Measurements from ENCODE around the gene MB21D2. TPM values are rescaled to one million over a fixed set of nuclear protein-coding genes. Genes with fewer than 3 reads are reported as not detected.

Gene MB21D2
- total RNA-seq, 2 donors from 2014 or later = 3.7 to 5.9 TPM

DNA sequence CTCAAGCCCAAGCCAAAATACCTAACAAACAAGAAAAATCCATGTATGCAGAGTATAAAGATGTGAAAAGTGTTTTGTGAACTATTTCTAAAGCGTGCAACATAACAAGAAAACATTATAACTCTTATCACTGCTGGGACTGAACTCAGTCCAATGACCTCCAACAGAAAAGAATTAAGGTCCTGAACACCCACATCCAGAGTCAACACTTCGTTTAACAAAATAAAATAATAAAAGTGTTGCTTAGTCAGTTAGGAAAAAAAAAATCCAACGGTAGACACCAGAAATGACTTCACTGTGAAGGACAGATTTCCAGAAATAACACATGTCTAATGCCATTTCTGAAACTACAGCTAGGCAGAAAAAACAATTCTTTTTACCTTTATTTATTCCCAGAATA, 28.0 kb downstream of the MB21D2 start:
- Histone ChIP-seq H3K36me3 (no peaks in the 10 kb centered on the region), H3K9me3 (no peaks in the 10 kb centered on the region), H3K27ac (peak overlapping the region; percentile 8 to 24), H3K27me3 (no peaks in the 10 kb centered on the region), H3K4me1 (peaks cover 0 to 18% of the 10 kb centered on the region in 2 donors), H3K4me3 (no peak overlapping the region)
- TF ChIP-seq, protein P1, sequence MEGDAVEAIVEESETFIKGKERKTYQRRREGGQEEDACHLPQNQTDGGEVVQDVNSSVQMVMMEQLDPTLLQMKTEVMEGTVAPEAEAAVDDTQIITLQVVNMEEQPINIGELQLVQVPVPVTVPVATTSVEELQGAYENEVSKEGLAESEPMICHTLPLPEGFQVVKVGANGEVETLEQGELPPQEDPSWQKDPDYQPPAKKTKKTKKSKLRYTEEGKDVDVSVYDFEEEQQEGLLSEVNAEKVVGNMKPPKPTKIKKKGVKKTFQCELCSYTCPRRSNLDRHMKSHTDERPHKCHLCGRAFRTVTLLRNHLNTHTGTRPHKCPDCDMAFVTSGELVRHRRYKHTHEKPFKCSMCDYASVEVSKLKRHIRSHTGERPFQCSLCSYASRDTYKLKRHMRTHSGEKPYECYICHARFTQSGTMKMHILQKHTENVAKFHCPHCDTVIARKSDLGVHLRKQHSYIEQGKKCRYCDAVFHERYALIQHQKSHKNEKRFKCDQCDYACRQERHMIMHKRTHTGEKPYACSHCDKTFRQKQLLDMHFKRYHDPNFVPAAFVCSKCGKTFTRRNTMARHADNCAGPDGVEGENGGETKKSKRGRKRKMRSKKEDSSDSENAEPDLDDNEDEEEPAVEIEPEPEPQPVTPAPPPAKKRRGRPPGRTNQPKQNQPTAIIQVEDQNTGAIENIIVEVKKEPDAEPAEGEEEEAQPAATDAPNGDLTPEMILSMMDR (IDR thresholded peaks at IDR 0.05) = no peak
- DNase-seq (ENCODE audit: low spot score) = no peak

DNA sequence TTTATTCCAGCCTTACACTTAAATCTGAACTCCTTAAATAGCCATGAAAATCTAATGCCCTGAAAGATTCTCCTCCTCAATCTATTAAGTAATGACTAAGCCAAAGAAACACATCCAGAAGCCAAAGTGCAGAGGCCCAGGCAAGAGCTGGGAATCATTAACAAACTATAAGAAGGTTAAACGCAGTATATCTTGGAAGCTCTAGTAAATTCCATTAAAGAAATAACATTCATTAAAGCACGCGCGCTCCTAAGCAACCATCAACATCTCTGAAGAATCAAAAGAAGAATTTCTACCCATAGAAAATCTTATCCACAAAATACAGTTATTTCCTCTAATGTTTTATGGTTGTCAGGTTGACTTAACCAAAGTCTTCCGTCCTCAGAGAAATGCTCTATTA, 29.5 kb downstream of the MB21D2 start:
- Histone ChIP-seq H3K27me3 (no peaks in the 10 kb centered on the region), H3K4me1 (peaks cover 0 to 18% of the 10 kb centered on the region in 2 donors), H3K4me3 (no peak overlapping the region), H3K9me3 (no peaks in the 10 kb centered on the region), H3K36me3 (no peaks in the 10 kb centered on the region), H3K27ac (no peak overlapping the region)
- TF ChIP-seq, protein P1 (IDR thresholded peaks at IDR 0.05) = no peak
- DNase-seq (ENCODE audit: low spot score) = no peak

DNA sequence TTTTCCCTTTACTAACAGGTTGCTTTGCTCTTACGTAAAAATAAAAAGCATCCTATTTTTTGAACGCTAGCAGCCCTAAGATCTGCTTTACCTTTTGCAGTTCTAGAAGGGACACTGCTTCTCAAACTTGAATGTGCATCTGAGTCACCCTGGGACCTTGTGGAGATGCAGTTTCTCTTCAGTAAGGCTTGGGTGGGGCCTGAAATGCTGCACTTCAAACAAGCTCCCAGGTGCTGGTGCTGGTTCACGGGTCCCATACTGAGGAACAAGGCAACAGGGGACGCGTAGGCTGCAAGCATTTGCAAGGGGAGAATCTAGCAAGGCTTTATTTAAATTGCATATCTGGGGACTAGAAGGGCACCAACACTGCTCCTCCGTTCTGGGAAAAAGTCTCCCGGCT, 30.0 kb downstream of the MB21D2 start:
- H3K27ac ChIP-seq = no peak overlapping the region
- H3K4me1 ChIP-seq = peaks cover 0 to 18% of the 10 kb centered on the region in 2 donors
- TF ChIP-seq, protein P1 (IDR thresholded peaks at IDR 0.05) = no peak
- H3K9me3 ChIP-seq = no peaks in the 10 kb centered on the region
- no peak overlapping the region for H3K4me3 ChIP-seq
- H3K36me3 ChIP-seq = no peaks in the 10 kb centered on the region
- DNase-seq (ENCODE audit: low spot score) = no peak
- no peaks in the 10 kb centered on the region for H3K27me3 ChIP-seq

DNA sequence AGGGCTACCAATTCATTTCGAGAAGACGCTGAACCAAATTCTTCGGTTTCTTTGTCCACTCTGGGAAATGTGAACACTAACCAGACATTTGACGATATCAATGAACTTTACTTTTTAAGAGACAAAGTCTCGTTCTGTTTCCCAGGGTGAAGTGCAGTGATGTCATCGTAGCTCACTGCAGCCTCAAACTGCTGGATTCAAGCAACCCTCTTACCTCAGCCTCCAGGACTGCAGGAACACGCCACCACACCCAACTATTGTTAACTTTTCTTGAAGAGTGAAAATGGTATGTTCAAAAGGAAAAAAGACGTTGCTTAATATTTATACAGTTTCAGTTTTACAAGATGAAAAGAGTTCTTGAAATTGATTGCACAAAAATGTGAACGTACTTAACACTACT, 30.6 kb downstream of the MB21D2 start:
- Histone ChIP-seq H3K4me3 (no peak overlapping the region), H3K36me3 (no peaks in the 10 kb centered on the region), H3K4me1 (peaks cover 0 to 18% of the 10 kb centered on the region in 2 donors), H3K27me3 (no peaks in the 10 kb centered on the region), H3K9me3 (no peaks in the 10 kb centered on the region), H3K27ac (no peak overlapping the region)
- peak; percentile 69 for DNase-seq (ENCODE audit: low spot score)
- TF ChIP-seq, protein P1 (IDR thresholded peaks at IDR 0.05) = no peak

DNA sequence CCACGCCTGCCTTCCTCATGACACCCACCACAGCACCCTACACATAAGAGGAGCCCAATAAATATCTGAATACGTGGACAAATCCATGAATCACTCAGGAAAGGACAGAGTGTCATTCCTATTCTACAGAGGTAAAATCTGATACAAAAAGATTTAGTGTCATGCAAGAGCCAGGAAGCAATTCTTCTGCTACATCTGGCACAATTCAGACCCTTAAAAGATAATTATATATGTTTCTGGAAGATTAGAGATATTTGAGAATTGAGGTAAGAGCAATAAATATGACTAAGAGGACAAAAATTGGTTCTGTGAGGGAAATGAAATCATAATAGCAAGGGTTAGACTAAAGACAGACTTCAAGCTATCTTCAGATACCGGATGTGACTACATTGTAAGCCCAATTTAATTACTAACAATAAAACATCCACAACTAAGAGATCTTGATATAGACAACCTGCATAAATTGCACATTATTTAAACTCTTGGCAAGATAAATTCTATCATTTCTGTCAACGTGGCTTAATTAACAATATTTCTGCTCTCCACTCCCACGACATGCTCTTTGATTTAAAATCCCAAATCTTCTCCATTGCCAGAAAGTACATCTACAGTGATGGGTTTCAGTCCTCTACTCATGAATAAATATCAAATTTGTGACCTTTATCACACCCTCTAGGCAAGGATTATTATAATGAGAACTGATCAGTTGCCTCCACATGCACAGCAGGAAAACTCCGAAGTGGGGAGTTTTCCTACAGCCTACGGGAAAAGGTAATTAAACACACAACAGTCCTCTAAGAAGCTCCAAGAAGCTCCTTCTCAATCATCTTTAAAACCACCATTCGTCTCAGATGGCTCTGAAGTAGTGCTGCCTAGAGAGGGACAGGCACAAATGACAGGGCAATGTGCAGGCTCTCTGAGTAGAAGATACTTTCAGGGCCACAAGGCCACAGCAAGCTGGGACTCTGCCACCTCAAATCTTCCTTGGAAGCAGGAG, 32.6 kb downstream of the MB21D2 start:
- Histone ChIP-seq H3K4me1 (peaks cover 0 to 15% of the 10 kb centered on the region in 2 donors), H3K9me3 (no peaks in the 10 kb centered on the region), H3K27me3 (no peaks in the 10 kb centered on the region), H3K36me3 (no peaks in the 10 kb centered on the region), H3K4me3 (no peak overlapping the region), H3K27ac (no peak overlapping the region)
- no peak for DNase-seq (ENCODE audit: low spot score)
- TF ChIP-seq, protein P1 (IDR thresholded peaks at IDR 0.05) = no peak
